ENCODE results near the gene GLRX3.
A peak's percentile ranks its signal among the peaks of the same experiment; 100 is the strongest.

The GLRX3 gene

GRCh38 chr10:130138479-130138866 lies 2.3 kb downstream of the GLRX3 start:
- peak; percentile 28 for DNase-seq

GRCh38 chr10:130140425-130140824 lies 4.2 kb downstream of the GLRX3 start:
- DNase-seq, result no peak

- DNase-seq, result no peak
Observed at GRCh38 chr10:130141038-130141437, 4.8 kb downstream of the GLRX3 start.

GRCh38 chr10:130141460-130141859 lies 5.3 kb downstream of the GLRX3 start:
- DNase-seq, result no peak

- DNase-seq, result no peak
Observed at GRCh38 chr10:130141878-130142277, 5.7 kb downstream of the GLRX3 start.

- DNase-seq, result no peak
Observed at GRCh38 chr10:130146042-130146441, 9.9 kb downstream of the GLRX3 start.

GRCh38 chr10:130159192-130159794 lies 23.1 kb downstream of the GLRX3 start:
- DNase-seq, result no peak

- no peak for DNase-seq
Observed at GRCh38 chr10:130160775-130161174, 24.6 kb downstream of the GLRX3 start.

GRCh38 chr10:130161331-130161730 lies 25.1 kb downstream of the GLRX3 start:
- DNase-seq, result no peak

GRCh38 chr10:130167193-130167592 lies 31.0 kb downstream of the GLRX3 start:
- DNase-seq, result no peak

GRCh38 chr10:130167707-130168106 lies 31.5 kb downstream of the GLRX3 start:
- DNase-seq, result no peak

- no peak for DNase-seq
Observed at GRCh38 chr10:130169136-130169859, 33.1 kb downstream of the GLRX3 start.

GRCh38 chr10:130171196-130171595 lies 35.0 kb downstream of the GLRX3 start:
- no peak for DNase-seq

- DNase-seq, result no peak
Observed at GRCh38 chr10:130174328-130174727, 38.1 kb downstream of the GLRX3 start.

- peak; percentile 52 for DNase-seq
Observed at GRCh38 chr10:130175074-130175473, 38.9 kb downstream of the GLRX3 start.

- DNase-seq, result no peak
Observed at GRCh38 chr10:130177250-130177649, 41.1 kb downstream of the GLRX3 start.

- DNase-seq, result peak; percentile 44
Observed at GRCh38 chr10:130179640-130180039, 43.4 kb downstream of the GLRX3 start.

GRCh38 chr10:130180416-130180815 lies 44.2 kb downstream of the GLRX3 start:
- no peak for DNase-seq

- DNase-seq, result no peak
Observed at GRCh38 chr10:130181858-130182257, 45.7 kb downstream of the GLRX3 start.

- no peak for DNase-seq
Observed at GRCh38 chr10:130185591-130185990, 49.4 kb downstream of the GLRX3 start.

- DNase-seq, result no peak
Observed at GRCh38 chr10:130188195-130189175, 52.3 kb downstream of the GLRX3 start.

GRCh38 chr10:130189608-130190054 lies 53.4 kb downstream of the GLRX3 start:
- no peak for DNase-seq

- DNase-seq, result peak; percentile 86
Observed at GRCh38 chr10:130190055-130190736, 54.0 kb downstream of the GLRX3 start.

Measured in stimulated activated CD4-positive, alpha-beta T cell treated with anti-CD3 and anti-CD28 coated beads, Interleukin-1b, Interleukin-23, amount 100 ng/mL, for 48 hours (primary cell).